KMS-11 (cell line): ENCODE data around the gene CALR3.

Source experiments
- H2AFZ ChIP-seq: fragments of 200-600 bp; sonication (generic); 2 replicates; pipeline ENCODE4 v1.6.1; 2016; ENCODE audit warnings: antibody characterized with exemption, mixed run types, low read depth
- H3K27ac ChIP-seq: fragments of 200-600 bp; sonication (generic); 2 replicates; pipeline ENCODE4 v1.6.1; 2016; ENCODE audit warnings: mild to moderate bottlenecking, mixed run types
- H3K27me3 ChIP-seq: fragments of 200-600 bp; sonication (generic); 2 replicates; pipeline ENCODE4 v1.6.1; 2017; ENCODE audit warnings: mild to moderate bottlenecking, low read depth, mixed run types, moderate library complexity; ENCODE audit not compliant: insufficient read depth
- H3K36me3 ChIP-seq: fragments of 200-600 bp; sonication (generic); 2 replicates; pipeline ENCODE4 v1.6.1; 2017; ENCODE audit warnings: mild to moderate bottlenecking, mixed run types; ENCODE audit not compliant: insufficient read depth
- H3K4me1 ChIP-seq: fragments of 200-600 bp; sonication (generic); 2 replicates; pipeline ENCODE4 v1.6.1; 2016; ENCODE audit warnings: mild to moderate bottlenecking, low read depth, mixed run types; ENCODE audit not compliant: poor library complexity, severe bottlenecking
- H3K4me2 ChIP-seq: fragments of 200-600 bp; sonication (generic); 2 replicates; pipeline ENCODE4 v1.7.0; 2016; ENCODE audit warnings: mild to moderate bottlenecking, mixed run types
- H3K4me3 ChIP-seq: fragments of 200-600 bp; sonication (generic); IDR thresholded peaks from 2 replicates; pipeline ENCODE4 v1.6.1; 2017; ENCODE audit warnings: low read depth, low read length, mixed read lengths; ENCODE audit not compliant: insufficient read depth
- H3K79me2 ChIP-seq: fragments of 200-600 bp; sonication (generic); 2 replicates; pipeline ENCODE4 v1.6.1; 2016; ENCODE audit warnings: low read depth, mixed run types; ENCODE audit not compliant: insufficient read depth
- H3K9ac ChIP-seq: fragments of 200-600 bp; sonication (generic); 2 replicates; pipeline ENCODE4 v1.6.1; 2016; ENCODE audit warnings: mild to moderate bottlenecking, mixed run types
- H4K20me1 ChIP-seq: fragments of 200-600 bp; sonication (generic); 2 replicates; pipeline ENCODE4 v1.6.1; 2016; ENCODE audit warnings: mild to moderate bottlenecking, mixed run types; ENCODE audit not compliant: insufficient read depth
- TF ChIP-seq, protein P1 (sequence below): fragments of 200-600 bp; sonication (generic); conservative IDR thresholded peaks from 2 replicates; pipeline ENCODE4 v1.6.1; 2017; ENCODE audit warnings: low read depth, mild to moderate bottlenecking, antibody characterized with exemption, low read length, moderate library complexity, mixed read lengths

The CALR3 gene

DNA sequence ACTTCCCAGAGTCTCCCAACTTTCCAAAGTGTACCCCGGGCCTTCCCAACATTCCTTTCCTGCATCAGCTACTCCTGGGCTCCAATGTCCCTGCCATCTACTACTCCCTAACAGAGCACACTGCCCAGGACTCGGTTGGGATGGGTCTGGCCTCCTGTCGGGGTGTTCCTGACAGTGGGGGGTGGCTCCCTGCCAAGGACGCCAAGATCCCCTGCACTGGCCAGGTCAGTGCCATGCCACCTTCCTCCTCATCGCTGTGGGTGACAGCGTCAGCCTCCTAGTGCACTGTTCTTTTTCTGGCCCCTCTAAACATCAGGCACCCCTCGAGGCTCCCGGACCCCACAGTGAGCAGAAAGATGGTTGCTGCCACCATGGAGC, 38.0 kb downstream of the CALR3 start:
- H3K4me3 ChIP-seq = no peak overlapping the region

DNA sequence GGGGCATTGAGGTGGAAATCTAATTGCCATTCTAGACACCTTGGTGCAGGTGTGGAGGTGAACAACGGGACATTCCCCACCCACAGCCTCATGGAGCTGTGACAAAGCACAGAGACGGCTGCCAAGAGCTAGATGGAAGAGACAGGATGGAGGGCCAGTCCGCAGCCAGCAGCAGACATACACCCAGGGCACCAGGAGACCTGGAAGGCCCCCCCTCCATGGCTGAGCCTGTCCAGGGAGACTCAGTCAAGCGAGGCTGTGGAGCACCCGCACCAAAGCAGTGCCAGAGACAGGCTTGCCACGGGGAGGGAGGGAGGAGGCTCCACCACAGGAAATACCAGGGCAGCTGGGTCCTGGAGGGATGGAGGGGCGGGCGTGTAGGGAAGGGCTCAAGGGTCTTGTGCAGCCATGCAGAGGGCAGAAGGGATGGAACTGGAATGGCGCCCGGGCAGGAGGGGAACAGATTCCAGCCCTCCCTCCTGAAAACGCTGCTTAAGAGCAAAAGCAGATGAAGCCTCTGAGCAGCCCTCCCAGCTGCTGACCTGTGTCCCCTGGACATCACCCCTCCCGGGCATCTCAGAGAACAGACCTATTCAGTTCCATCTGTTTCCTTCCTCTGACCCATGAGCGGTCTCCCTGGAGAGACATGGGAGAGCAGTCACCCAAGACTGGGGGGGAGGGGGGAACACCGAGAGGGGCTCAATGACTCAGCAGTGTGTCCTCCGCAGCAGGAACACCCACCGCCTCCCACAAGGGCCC, 38.6 kb downstream of the CALR3 start:
- Histone ChIP-seq H3K27me3 (no peaks in the 10 kb centered on the region), H3K27ac (no peak overlapping the region), H2AFZ (no peak overlapping the region), H3K9ac (no peak overlapping the region), H3K4me3 (no peak overlapping the region), H4K20me1 (peaks cover 5% of the 10 kb centered on the region; the same call in 1 of the 2 replicates), H3K4me2 (no peak overlapping the region), H3K79me2 (peaks cover 53% of the 10 kb centered on the region), H3K36me3 (no peaks in the 10 kb centered on the region), H3K4me1 (no peaks in the 10 kb centered on the region)
- TF ChIP-seq, protein P1, sequence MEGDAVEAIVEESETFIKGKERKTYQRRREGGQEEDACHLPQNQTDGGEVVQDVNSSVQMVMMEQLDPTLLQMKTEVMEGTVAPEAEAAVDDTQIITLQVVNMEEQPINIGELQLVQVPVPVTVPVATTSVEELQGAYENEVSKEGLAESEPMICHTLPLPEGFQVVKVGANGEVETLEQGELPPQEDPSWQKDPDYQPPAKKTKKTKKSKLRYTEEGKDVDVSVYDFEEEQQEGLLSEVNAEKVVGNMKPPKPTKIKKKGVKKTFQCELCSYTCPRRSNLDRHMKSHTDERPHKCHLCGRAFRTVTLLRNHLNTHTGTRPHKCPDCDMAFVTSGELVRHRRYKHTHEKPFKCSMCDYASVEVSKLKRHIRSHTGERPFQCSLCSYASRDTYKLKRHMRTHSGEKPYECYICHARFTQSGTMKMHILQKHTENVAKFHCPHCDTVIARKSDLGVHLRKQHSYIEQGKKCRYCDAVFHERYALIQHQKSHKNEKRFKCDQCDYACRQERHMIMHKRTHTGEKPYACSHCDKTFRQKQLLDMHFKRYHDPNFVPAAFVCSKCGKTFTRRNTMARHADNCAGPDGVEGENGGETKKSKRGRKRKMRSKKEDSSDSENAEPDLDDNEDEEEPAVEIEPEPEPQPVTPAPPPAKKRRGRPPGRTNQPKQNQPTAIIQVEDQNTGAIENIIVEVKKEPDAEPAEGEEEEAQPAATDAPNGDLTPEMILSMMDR = no peak

More for the DNA sequence above, 38.0 kb downstream of the CALR3 start:
- no peaks in the 10 kb centered on the region for H3K27me3 ChIP-seq
- H3K4me2 ChIP-seq = no peak overlapping the region
- no peak overlapping the region for H3K9ac ChIP-seq
- H3K79me2 ChIP-seq = peaks cover 59% of the 10 kb centered on the region
- no peaks in the 10 kb centered on the region for H3K4me1 ChIP-seq
- H3K36me3 ChIP-seq = no peaks in the 10 kb centered on the region
- TF ChIP-seq, protein P1 = no peak
- H4K20me1 ChIP-seq = peaks cover 5% of the 10 kb centered on the region; the same call in 1 of the 2 replicates
- H2AFZ ChIP-seq = no peak overlapping the region
- H3K27ac ChIP-seq = no peak overlapping the region

DNA sequence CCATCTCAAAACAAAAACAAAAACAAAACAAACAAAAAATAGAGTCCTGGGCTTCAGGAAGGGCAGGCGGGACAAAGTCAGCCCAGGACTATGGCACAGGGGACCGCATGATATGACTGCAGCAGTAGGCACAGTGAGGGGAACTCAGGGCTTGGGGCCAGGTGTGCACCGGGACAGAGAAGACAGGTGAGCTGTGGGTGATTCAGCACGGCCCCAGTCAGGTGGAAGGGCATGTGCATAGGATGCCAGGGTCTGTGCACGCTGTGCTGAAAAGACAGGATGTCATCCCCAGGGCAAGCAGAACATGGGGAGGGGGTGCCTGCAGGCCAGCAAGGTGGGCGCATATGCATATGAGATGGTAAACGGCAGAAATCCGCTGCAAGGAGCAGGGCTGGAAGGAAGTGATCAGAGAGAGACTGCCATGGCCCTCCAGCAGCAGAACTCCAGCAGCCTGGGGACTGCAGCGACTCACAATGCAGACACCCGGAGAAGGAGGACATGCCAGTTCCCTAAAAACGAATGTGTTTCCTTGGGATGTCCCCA, 39.2 kb downstream of the CALR3 start:
- H3K4me1 ChIP-seq = no peaks in the 10 kb centered on the region
- no peak overlapping the region for H3K9ac ChIP-seq
- H3K36me3 ChIP-seq = no peaks in the 10 kb centered on the region
- no peak overlapping the region for H3K27ac ChIP-seq
- TF ChIP-seq, protein P1 = no peak
- no peak overlapping the region for H3K4me2 ChIP-seq
- H3K4me3 ChIP-seq = no peak overlapping the region
- no peaks in the 10 kb centered on the region for H3K27me3 ChIP-seq
- peaks cover 53% of the 10 kb centered on the region for H3K79me2 ChIP-seq
- peaks cover 5% of the 10 kb centered on the region; the same call in 1 of the 2 replicates for H4K20me1 ChIP-seq
- H2AFZ ChIP-seq = no peak overlapping the region

DNA sequence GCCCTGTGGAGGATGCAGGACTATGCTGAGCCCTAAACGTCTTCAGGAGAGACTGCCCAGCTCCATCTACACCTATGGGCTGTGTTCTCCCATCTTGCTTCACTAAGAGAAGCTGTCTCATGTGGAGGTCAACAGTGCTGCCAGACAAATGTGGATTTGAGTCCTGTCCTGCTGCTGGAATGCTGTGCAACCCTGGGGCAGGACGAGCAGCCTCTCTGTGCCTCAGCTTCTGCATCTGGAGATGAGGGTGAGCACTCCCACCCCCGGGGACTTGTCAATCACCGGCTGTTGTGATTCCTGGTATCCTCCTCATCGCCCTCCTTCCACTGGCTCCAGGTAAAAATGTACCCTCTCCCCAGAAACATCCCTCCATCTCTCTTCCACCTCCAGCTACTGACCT, 40.5 kb downstream of the CALR3 start:
- no peaks in the 10 kb centered on the region for H3K27me3 ChIP-seq
- H3K27ac ChIP-seq = no peak overlapping the region
- H3K4me3 ChIP-seq = no peak overlapping the region
- no peak overlapping the region for H3K4me2 ChIP-seq
- peaks cover 55% of the 10 kb centered on the region for H3K79me2 ChIP-seq
- no peaks in the 10 kb centered on the region for H3K4me1 ChIP-seq
- no peak overlapping the region for H3K9ac ChIP-seq
- no peak overlapping the region for H2AFZ ChIP-seq
- H3K36me3 ChIP-seq = no peaks in the 10 kb centered on the region
- H4K20me1 ChIP-seq = peaks cover 5% of the 10 kb centered on the region; the same call in 1 of the 2 replicates
- TF ChIP-seq, protein P1 = no peak
